ENCODE data around the gene ACSF3. TPM values are rescaled to one million over a fixed set of nuclear protein-coding genes. Genes with fewer than 3 reads are reported as not detected.

The ACSF3 gene
- total RNA-seq, 1 experiment from 2014 or later = 55.2 TPM

- CTCF ChIA-PET = no interaction called here
- no peaks in the 10 kb centered on the region for H3K36me3 Mint-ChIP-seq (ENCODE audit: insufficient read depth, unreplicated experiment)
Observed at GRCh38 chr16:89079434-89079980, 14.1 kb upstream of the ACSF3 start.

GRCh38 chr16:89080196-89080853 lies 13.3 kb upstream of the ACSF3 start:
- no peak for DNase-seq
- Histone ChIP-seq H3K4me3 (ENCODE audit: low read depth, low read length) (no peak overlapping the region), H3K9me3 (peaks cover 3% of the 10 kb centered on the region; the same call in 1 of the 2 replicates), H3K27me3 (replicated peaks; ENCODE audit: control insufficient read depth, insufficient read depth, low read length) (no peaks in the 10 kb centered on the region), H3K4me1 (no peaks in the 10 kb centered on the region), H3K36me3 (ENCODE audit: control insufficient read depth, insufficient read depth, low read length) (no peaks in the 10 kb centered on the region)
- H3K36me3 Mint-ChIP-seq (ENCODE audit: insufficient read depth, unreplicated experiment) = no peaks in the 10 kb centered on the region
- ChIA-PET POLR2A (no interaction called here), CTCF (no interaction called here)
- no peaks in the 10 kb centered on the region for H3K4me1 Mint-ChIP-seq (ENCODE audit: low read depth, unreplicated experiment)
- H3K4me3 Mint-ChIP-seq (ENCODE audit: unreplicated experiment) = no peak overlapping the region
- TF ChIP-seq, protein P1, sequence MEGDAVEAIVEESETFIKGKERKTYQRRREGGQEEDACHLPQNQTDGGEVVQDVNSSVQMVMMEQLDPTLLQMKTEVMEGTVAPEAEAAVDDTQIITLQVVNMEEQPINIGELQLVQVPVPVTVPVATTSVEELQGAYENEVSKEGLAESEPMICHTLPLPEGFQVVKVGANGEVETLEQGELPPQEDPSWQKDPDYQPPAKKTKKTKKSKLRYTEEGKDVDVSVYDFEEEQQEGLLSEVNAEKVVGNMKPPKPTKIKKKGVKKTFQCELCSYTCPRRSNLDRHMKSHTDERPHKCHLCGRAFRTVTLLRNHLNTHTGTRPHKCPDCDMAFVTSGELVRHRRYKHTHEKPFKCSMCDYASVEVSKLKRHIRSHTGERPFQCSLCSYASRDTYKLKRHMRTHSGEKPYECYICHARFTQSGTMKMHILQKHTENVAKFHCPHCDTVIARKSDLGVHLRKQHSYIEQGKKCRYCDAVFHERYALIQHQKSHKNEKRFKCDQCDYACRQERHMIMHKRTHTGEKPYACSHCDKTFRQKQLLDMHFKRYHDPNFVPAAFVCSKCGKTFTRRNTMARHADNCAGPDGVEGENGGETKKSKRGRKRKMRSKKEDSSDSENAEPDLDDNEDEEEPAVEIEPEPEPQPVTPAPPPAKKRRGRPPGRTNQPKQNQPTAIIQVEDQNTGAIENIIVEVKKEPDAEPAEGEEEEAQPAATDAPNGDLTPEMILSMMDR (IDR thresholded peaks at IDR 0.05; ENCODE audit: insufficient read depth in 1 of 2, low read depth in 1 of 2, low read length in 1 of 2, severe bottlenecking in 1 of 2, unreplicated experiment in 1 of 2) = no peak
- H3K27ac Mint-ChIP-seq (ENCODE audit: unreplicated experiment) = no peak overlapping the region
- intact Hi-C loops (cut with micrococcal nuclease; ENCODE audit: unreplicated experiment) = no loop called here
- H3K9me3 Mint-ChIP-seq (ENCODE audit: unreplicated experiment) = peaks cover 12% of the 10 kb centered on the region
- peaks cover 14% of the 10 kb centered on the region for H3K27me3 Mint-ChIP-seq (ENCODE audit: insufficient read depth, unreplicated experiment)
- no TSS peak for BruUV-seq (replicated peaks)

More at GRCh38 chr16:89079434-89079980, 14.1 kb upstream of the ACSF3 start:
- peaks cover 8% of the 10 kb centered on the region; the same call in 1 of the 2 replicates for H3K9me3 ChIP-seq
- peaks cover 14% of the 10 kb centered on the region for H3K27me3 Mint-ChIP-seq (ENCODE audit: insufficient read depth, unreplicated experiment)
- DNase-seq = no peak
- H3K4me1 ChIP-seq = no peaks in the 10 kb centered on the region
- no TSS peak for BruUV-seq (replicated peaks)
- no peaks in the 10 kb centered on the region for H3K27me3 ChIP-seq (replicated peaks; ENCODE audit: control insufficient read depth, insufficient read depth, low read length)
- no peak overlapping the region for H3K4me3 ChIP-seq (ENCODE audit: low read depth, low read length)
- H3K27ac Mint-ChIP-seq (ENCODE audit: unreplicated experiment) = no peak overlapping the region
- TF ChIP-seq, protein P1 (IDR thresholded peaks at IDR 0.05; ENCODE audit: insufficient read depth in 1 of 2, low read depth in 1 of 2, low read length in 1 of 2, severe bottlenecking in 1 of 2, unreplicated experiment in 1 of 2) = no peak
- intact Hi-C loops (cut with micrococcal nuclease; ENCODE audit: unreplicated experiment) = no loop called here
- H3K4me1 Mint-ChIP-seq (ENCODE audit: low read depth, unreplicated experiment) = no peaks in the 10 kb centered on the region
- H3K36me3 ChIP-seq (ENCODE audit: control insufficient read depth, insufficient read depth, low read length) = no peaks in the 10 kb centered on the region
- no peak overlapping the region for H3K4me3 Mint-ChIP-seq (ENCODE audit: unreplicated experiment)
- POLR2A ChIA-PET = no interaction called here
- H3K9me3 Mint-ChIP-seq (ENCODE audit: unreplicated experiment) = peaks cover 12% of the 10 kb centered on the region

DNA sequence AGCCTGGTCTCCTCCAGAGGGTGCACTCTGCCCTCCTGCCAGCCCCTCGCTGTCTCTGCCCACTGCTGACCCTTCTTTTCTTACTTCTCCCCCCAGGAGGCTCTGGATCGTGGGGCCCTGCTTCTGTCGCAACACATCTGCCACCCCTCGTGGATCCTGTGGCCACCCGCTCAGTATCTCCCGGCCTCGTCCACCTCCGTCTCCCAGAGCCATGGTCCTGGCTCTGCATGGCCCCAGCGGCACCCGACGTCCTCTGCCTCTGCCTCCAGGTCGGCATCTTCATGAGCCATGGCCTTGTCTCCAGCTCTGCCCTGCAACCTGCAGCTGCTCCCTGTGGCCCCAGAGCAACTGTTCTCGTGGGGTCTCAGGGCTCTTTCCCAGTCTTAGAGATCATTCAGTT lies 12.1 kb upstream of the ACSF3 start:
- ChIA-PET POLR2A (no interaction called here), CTCF (no interaction called here)
- peaks cover 15% of the 10 kb centered on the region for H3K27me3 Mint-ChIP-seq (ENCODE audit: insufficient read depth, unreplicated experiment)
- DNase-seq = no peak
- TF ChIP-seq, protein P1 (IDR thresholded peaks at IDR 0.05; ENCODE audit: insufficient read depth in 1 of 2, low read depth in 1 of 2, low read length in 1 of 2, severe bottlenecking in 1 of 2, unreplicated experiment in 1 of 2) = no peak
- Histone ChIP-seq H3K27me3 (replicated peaks; ENCODE audit: control insufficient read depth, insufficient read depth, low read length) (no peaks in the 10 kb centered on the region), H3K36me3 (ENCODE audit: control insufficient read depth, insufficient read depth, low read length) (no peaks in the 10 kb centered on the region), H3K4me3 (ENCODE audit: low read depth, low read length) (no peak overlapping the region), H3K4me1 (no peaks in the 10 kb centered on the region), H3K9me3 (no peaks in the 10 kb centered on the region)
- no peaks in the 10 kb centered on the region for H3K4me1 Mint-ChIP-seq (ENCODE audit: low read depth, unreplicated experiment)
- H3K9me3 Mint-ChIP-seq (ENCODE audit: unreplicated experiment) = no peaks in the 10 kb centered on the region
- no TSS peak for BruUV-seq (replicated peaks)
- H3K4me3 Mint-ChIP-seq (ENCODE audit: unreplicated experiment) = no peak overlapping the region
- intact Hi-C loops (cut with micrococcal nuclease; ENCODE audit: unreplicated experiment) = no loop called here
- H3K27ac Mint-ChIP-seq (ENCODE audit: unreplicated experiment) = no peak overlapping the region
- H3K36me3 Mint-ChIP-seq (ENCODE audit: insufficient read depth, unreplicated experiment) = no peaks in the 10 kb centered on the region
